Activated CD4-positive, alpha-beta T cell treated with anti-CD3 and anti-CD28 coated beads, Interleukin-2, amount 10 ng/mL, durations not matched to agents 7 days and 5 days (primary cell): ENCODE measurements around the gene PRKCA. TPM values are rescaled to one million over a fixed set of nuclear protein-coding genes. Genes with fewer than 3 reads are reported as not detected.
A peak's percentile ranks its signal among the peaks of the same experiment; 100 is the strongest.

Source experiments
- CTCF ChIA-PET: fragments of 350-600 bp; sonication (Branson Sonifier 250); formaldehyde crosslinking; loops from one replicate; lab custom pipeline; 2021; ENCODE audit warnings: antibody characterized with exemption; lab: Charles Lee
- POLR2A ChIA-PET: fragments of 350-600 bp; sonication (Branson Sonifier 250); formaldehyde crosslinking; loops from one replicate; lab custom pipeline; 2021; ENCODE audit warnings: antibody characterized with exemption; lab: Charles Lee
- DNase-seq: peaks from one replicate; pipeline ENCODE4 v3.0.0-alpha.2; 2020
- H3K27ac Mint-ChIP-seq: one replicate; pipeline ENCODE4 v1.8.0; 2021; ENCODE audit warnings: mild to moderate bottlenecking, moderate library complexity, mixed read lengths
- H3K27me3 Mint-ChIP-seq: one replicate; pipeline ENCODE4 v1.8.0; 2021; ENCODE audit warnings: mixed read lengths
- H3K36me3 Mint-ChIP-seq: one replicate; pipeline ENCODE4 v1.8.0; 2021; ENCODE audit warnings: low read depth, mixed read lengths
- H3K4me1 Mint-ChIP-seq: one replicate; pipeline ENCODE4 v1.8.0; 2021; ENCODE audit warnings: mixed read lengths
- H3K4me3 Mint-ChIP-seq: one replicate; pipeline ENCODE4 v1.8.0; 2021; ENCODE audit warnings: mild to moderate bottlenecking, moderate library complexity, mixed read lengths
- H3K9me3 Mint-ChIP-seq: one replicate; pipeline ENCODE4 v1.8.0; 2021; ENCODE audit warnings: mixed read lengths
- total RNA-seq, 2 experiments: library from RNA; stranded (reverse); gene quantifications; one replicate each; pipeline ENCODE4 v1.2.3, GENCODE V29; 2021

The PRKCA gene
- total RNA-seq, 2 experiments from 2014 or later, result 72.8 to 74.6 TPM

DNA sequence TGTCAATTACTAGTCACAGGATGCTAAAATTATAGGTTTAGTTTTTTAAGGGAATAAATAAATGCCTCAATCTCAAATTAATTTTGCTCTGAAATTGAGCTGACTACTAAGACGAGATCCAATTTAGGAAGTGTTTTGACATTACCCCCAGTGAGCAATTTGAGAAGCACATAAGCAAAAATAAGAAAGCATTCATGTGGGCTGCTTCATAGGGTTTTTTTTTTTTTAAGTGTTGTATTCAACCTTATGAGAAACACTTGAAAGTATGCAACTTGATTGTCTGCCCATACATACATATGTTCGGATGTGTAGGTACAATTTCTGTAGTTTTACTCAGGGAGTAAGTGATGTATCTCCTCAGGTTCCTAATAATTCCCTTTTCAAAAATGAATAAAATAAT is 77.6 kb downstream of the PRKCA start:
- H3K4me1 Mint-ChIP-seq, result peaks cover 33% of the 10 kb centered on the region

GRCh38 chr17:66381701-66382362 is 79.4 kb downstream of the PRKCA start:
- Mint-ChIP-seq H3K9me3 (peaks cover 2% of the 10 kb centered on the region), H3K4me3 (no peak overlapping the region), H3K27ac (no peak overlapping the region), H3K4me1 (peaks cover 37% of the 10 kb centered on the region), H3K36me3 (peaks cover 8% of the 10 kb centered on the region), H3K27me3 (no peaks in the 10 kb centered on the region)
- ChIA-PET POLR2A (interaction anchor here (1.1 kb wide), 1 partner anchor 11 kb away, joined by 3 read pairs; no protein-coding TSS in a partner anchor), CTCF (interaction anchor here (0.9 to 1.4 kb wide), 5 partner anchors 9 to 69 kb away, joined by 3 to 5 read pairs (median 3); no protein-coding TSS in a partner anchor)
- DNase-seq, result no peak

More for the DNA sequence above, 77.6 kb downstream of the PRKCA start:
- Mint-ChIP-seq H3K27ac (no peak overlapping the region), H3K36me3 (peaks cover 8% of the 10 kb centered on the region), H3K4me3 (no peak overlapping the region), H3K9me3 (no peaks in the 10 kb centered on the region), H3K27me3 (no peaks in the 10 kb centered on the region)
- ChIA-PET CTCF (interaction anchor here (0.6 to 1.1 kb wide), 4 partner anchors 19 to 351 kb away, joined by 3 to 5 read pairs (median 4); no protein-coding TSS in a partner anchor), POLR2A (no interaction called here)
- no peak for DNase-seq

GRCh38 chr17:66383333-66383732 is 80.9 kb downstream of the PRKCA start:
- ChIA-PET CTCF (interaction anchor here (0.6 kb wide), 1 partner anchor 173 kb away, joined by 7 read pairs; no protein-coding TSS in a partner anchor), POLR2A (no interaction called here)
- peaks cover 18% of the 10 kb centered on the region for H3K36me3 Mint-ChIP-seq
- H3K27me3 Mint-ChIP-seq, result no peaks in the 10 kb centered on the region
- peaks cover 43% of the 10 kb centered on the region for H3K4me1 Mint-ChIP-seq
- no peak for DNase-seq
- no peak overlapping the region for H3K4me3 Mint-ChIP-seq
- peaks cover 4% of the 10 kb centered on the region for H3K9me3 Mint-ChIP-seq
- H3K27ac Mint-ChIP-seq, result no peak overlapping the region

GRCh38 chr17:66386498-66387351 is 84.3 kb downstream of the PRKCA start:
- Mint-ChIP-seq H3K4me1 (peaks cover 52% of the 10 kb centered on the region), H3K27me3 (no peaks in the 10 kb centered on the region), H3K27ac (no peak overlapping the region), H3K4me3 (no peak overlapping the region), H3K9me3 (peaks cover 4% of the 10 kb centered on the region), H3K36me3 (peaks cover 41% of the 10 kb centered on the region)
- ChIA-PET CTCF (interaction anchor here (1.8 to 2.4 kb wide), 2 partner anchors 16 to 32 kb away, joined by 4 to 9 read pairs; no protein-coding TSS in a partner anchor), POLR2A (interaction anchor here (0.6 kb wide), 1 partner anchor 12 kb away, joined by 3 read pairs; no protein-coding TSS in a partner anchor)
- DNase-seq, result no peak

GRCh38 chr17:66387392-66387981 is 85.1 kb downstream of the PRKCA start:
- H3K27ac Mint-ChIP-seq, result no peak overlapping the region
- POLR2A ChIA-PET, result no interaction called here
- H3K4me1 Mint-ChIP-seq, result peaks cover 57% of the 10 kb centered on the region
- no peaks in the 10 kb centered on the region for H3K27me3 Mint-ChIP-seq
- peaks cover 41% of the 10 kb centered on the region for H3K36me3 Mint-ChIP-seq
- CTCF ChIA-PET, result interaction anchor here (1.1 to 2.4 kb wide), 4 partner anchors 11 to 33 kb away, joined by 3 to 9 read pairs (median 4); no protein-coding TSS in a partner anchor
- DNase-seq, result no peak
- no peak overlapping the region for H3K4me3 Mint-ChIP-seq
- H3K9me3 Mint-ChIP-seq, result peaks cover 4% of the 10 kb centered on the region

GRCh38 chr17:66392783-66393437 is 90.5 kb downstream of the PRKCA start:
- H3K4me3 Mint-ChIP-seq, result no peak overlapping the region

DNA sequence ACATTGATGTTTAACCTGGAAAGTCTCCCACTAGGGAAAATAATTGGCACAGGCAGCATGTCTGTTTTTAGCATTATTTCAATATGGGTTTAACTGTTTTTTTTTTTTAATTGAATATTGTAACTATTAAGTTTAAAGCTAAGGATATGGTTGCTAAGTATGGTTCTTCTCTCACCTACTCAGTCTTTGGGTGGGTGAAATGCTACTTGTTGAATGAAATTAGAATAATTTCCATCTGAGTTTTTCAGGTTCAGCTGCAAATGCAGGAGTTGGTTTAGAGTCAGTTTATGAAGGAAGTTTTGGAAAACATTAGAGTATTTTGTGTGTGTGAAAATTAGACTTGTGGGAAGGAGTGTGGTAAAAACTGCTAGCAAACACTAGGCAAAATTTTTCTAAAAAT is 93.5 kb downstream of the PRKCA start:
- no peak for DNase-seq
- Mint-ChIP-seq H3K4me3 (no peak overlapping the region), H3K9me3 (peaks cover 18% of the 10 kb centered on the region), H3K4me1 (peaks cover 79% of the 10 kb centered on the region), H3K27me3 (no peaks in the 10 kb centered on the region), H3K27ac (no peak overlapping the region), H3K36me3 (peaks cover 58% of the 10 kb centered on the region)
- ChIA-PET CTCF (interaction anchor here (0.6 kb wide), 3 partner anchors 49 to 1764 kb away, joined by 3 to 5 read pairs (median 3); no protein-coding TSS in a partner anchor), POLR2A (no interaction called here)

More at GRCh38 chr17:66392783-66393437, 90.5 kb downstream of the PRKCA start:
- H3K4me1 Mint-ChIP-seq, result peaks cover 68% of the 10 kb centered on the region
- H3K27ac Mint-ChIP-seq, result peak overlapping the region; percentile 31
- peaks cover 10% of the 10 kb centered on the region for H3K9me3 Mint-ChIP-seq
- DNase-seq, result no peak
- ChIA-PET CTCF (interaction anchor here (0.7 to 1.9 kb wide), 3 partner anchors 11 to 24 kb away, joined by 3 to 4 read pairs (median 4); no protein-coding TSS in a partner anchor), POLR2A (interaction anchor here (0.6 to 0.7 kb wide), 2 partner anchors 12 to 94 kb away, joined by 3 to 7 read pairs; no protein-coding TSS in a partner anchor)
- peaks cover 61% of the 10 kb centered on the region for H3K36me3 Mint-ChIP-seq
- H3K27me3 Mint-ChIP-seq, result no peaks in the 10 kb centered on the region

GRCh38 chr17:66397486-66397885 is 95.1 kb downstream of the PRKCA start:
- Mint-ChIP-seq H3K4me3 (no peak overlapping the region), H3K4me1 (peaks cover 79% of the 10 kb centered on the region), H3K36me3 (peaks cover 62% of the 10 kb centered on the region), H3K27ac (peak overlapping the region; percentile 81), H3K27me3 (no peaks in the 10 kb centered on the region), H3K9me3 (peaks cover 27% of the 10 kb centered on the region)
- POLR2A ChIA-PET, result no interaction called here
- no peak for DNase-seq
- CTCF ChIA-PET, result interaction anchor here (0.7 to 1.0 kb wide), 2 partner anchors 16 to 32 kb away, joined by 3 to 8 read pairs; no protein-coding TSS in a partner anchor

DNA sequence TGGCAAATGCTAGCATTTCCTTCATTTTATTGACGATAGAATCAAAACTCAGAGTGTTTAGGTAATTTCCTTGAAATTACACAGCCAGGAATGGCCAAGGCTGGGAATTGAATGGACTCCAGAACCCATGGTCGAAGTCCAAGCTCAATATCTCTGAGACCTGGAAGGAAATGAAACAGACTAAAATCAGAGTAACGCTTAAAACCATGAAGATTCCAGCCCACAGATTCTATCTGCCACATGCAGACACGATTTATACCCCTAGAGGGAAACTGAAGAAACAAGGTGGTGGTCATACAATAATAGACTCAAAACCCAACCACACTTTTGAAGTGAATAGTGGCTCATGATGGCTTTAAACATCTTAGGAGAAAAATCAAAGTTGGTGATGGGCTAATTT is 95.6 kb downstream of the PRKCA start:
- H3K36me3 Mint-ChIP-seq, result peaks cover 60% of the 10 kb centered on the region
- H3K9me3 Mint-ChIP-seq, result peaks cover 27% of the 10 kb centered on the region
- no peaks in the 10 kb centered on the region for H3K27me3 Mint-ChIP-seq
- ChIA-PET CTCF (interaction anchor here (1.0 kb wide), 1 partner anchor 15 kb away, joined by 8 read pairs; no protein-coding TSS in a partner anchor), POLR2A (no interaction called here)
- peaks cover 79% of the 10 kb centered on the region for H3K4me1 Mint-ChIP-seq
- DNase-seq, result no peak
- H3K4me3 Mint-ChIP-seq, result peak overlapping the region; percentile 65
- H3K27ac Mint-ChIP-seq, result peak overlapping the region; percentile 98

DNA sequence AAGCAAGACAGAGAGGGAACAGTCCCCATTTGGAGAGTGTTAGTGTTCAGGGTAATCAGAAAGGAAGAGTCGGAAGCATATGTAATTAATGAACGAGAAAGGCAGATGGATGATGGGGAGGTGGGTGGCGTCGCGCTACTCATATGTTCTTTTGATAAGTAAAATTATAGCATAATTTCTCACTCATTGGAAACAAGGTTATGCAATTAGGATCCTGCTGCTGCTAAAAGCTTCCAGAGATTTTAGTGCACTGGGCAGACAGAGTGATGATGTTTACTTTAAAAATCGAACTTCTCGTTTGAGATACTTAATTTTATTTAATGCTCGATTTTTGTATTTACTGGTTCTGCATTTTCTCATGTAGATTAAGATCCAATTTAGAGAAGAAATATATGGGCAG is 96.2 kb downstream of the PRKCA start:
- no peaks in the 10 kb centered on the region for H3K27me3 Mint-ChIP-seq
- H3K4me3 Mint-ChIP-seq, result peak overlapping the region; percentile 65
- POLR2A ChIA-PET, result no interaction called here
- no peak for DNase-seq
- CTCF ChIA-PET, result interaction anchor here (1.0 to 1.2 kb wide), 2 partner anchors 15 to 83 kb away, joined by 3 to 8 read pairs; no protein-coding TSS in a partner anchor
- H3K36me3 Mint-ChIP-seq, result peaks cover 58% of the 10 kb centered on the region
- H3K9me3 Mint-ChIP-seq, result peaks cover 27% of the 10 kb centered on the region
- peaks cover 81% of the 10 kb centered on the region for H3K4me1 Mint-ChIP-seq
- peak overlapping the region; percentile 98 for H3K27ac Mint-ChIP-seq

DNA sequence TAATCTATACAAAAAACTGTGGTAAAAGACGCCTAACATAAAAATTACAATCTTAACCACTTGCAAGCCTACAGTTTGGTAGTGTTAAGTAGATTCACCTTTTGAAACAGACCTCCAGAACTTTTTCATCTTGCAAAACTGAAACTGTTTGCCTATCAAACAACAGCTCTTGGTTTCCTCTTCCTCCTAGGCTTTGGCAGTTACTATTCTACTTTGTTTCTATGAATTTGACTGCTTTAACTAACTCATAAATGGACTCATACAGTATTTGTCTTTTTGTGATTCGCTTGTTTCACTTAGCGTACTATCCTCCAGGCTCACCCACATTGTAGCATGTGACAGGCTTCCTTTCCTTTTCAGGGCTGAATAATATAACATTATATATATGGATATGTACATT is 97.0 kb downstream of the PRKCA start:
- Mint-ChIP-seq H3K4me1 (peaks cover 85% of the 10 kb centered on the region), H3K4me3 (peak overlapping the region; percentile 65), H3K27ac (peak overlapping the region; percentile 98), H3K9me3 (peaks cover 23% of the 10 kb centered on the region), H3K36me3 (peaks cover 53% of the 10 kb centered on the region), H3K27me3 (no peaks in the 10 kb centered on the region)
- ChIA-PET CTCF (interaction anchor here (1.2 kb wide), 1 partner anchor 83 kb away, joined by 3 read pairs; no protein-coding TSS in a partner anchor), POLR2A (no interaction called here)
- DNase-seq, result peak; percentile 42
